Embryonic facial prominence (tissue), 1 donor: ENCODE results near the gene NASP.

Experiments used
- DNase-seq: peaks from one replicate; pipeline ENCODE4 v3.0.0-alpha.2; 2016; ENCODE audit errors: extremely low spot score

NASP gene

DNA sequence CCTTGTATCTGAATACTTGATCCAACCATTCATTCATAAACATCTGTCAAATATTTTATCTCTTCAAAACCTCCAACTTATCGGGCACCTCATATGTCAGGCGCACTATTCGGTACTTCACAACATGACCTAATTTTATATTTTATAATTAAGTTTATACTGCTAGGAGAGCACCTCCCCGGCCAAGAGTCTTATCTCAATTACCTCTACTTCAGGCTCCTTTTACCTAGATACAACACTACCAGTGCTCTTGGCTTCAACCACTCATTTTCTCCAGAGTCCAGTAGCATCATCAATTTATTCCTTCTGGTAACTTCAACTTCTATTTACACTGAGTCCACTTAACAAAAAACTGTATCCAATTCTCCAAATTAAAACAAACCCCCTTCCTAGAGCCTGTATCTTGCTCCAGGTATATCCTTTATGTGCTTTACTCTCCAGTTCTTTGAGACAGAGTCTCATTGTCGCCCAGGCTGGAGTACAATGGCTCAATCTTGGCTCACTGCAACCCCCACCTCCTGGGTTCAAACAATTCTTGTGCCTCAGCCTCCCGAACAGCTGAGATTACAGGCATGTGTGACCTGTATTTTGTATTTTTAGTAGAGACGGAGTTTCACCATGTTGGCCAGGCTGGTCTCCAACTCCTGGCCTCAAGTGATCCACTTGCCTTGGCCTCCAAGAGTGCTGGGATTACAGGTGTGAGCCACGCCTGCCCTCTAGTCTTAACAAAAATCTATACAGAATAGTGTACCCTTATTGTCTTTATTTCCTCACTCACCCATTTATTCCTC is 83.7 kb downstream of the NASP start:
- DNase-seq: no peak
